ENCODE measurements around the gene SLC13A2.

Gene SLC13A2

DNA sequence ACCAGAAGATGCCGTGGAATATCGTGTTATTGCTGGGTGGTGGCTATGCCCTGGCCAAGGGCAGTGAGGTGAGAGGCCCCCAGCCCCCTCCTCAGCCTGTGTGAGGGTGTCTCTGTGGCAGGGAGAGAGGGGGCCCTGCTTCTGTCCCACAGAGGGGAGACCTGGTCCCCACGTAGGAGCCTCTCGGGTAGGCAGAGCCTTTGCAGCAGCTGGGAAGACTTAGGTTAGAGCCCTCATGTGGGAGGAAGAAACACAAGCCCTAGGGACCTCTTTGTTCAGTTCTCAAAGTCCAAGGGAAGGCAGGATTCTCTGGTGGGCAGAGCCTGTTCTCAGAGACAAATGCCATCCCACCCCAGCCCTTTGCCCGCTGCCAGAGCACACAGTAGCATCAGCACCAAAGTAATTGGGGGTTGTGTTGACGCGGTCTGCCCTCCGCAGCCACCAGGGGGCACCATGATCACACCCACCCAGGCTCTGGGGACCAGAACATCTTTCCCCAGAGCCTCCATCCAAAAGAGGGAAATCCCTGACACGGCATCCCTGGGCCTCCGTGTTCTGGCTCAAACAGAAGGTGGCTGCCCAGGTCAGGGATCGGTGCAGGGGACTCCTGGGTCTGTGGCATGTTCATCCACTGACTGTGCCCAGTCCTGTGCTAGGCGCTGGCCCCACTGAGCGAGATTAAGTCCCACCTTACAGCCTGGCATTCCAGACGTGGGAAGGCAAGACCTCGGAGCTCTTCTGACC, 21.2 kb downstream of the SLC13A2 start:
- DNase-seq (ENCODE audit: low spot score) = peak; percentile 93

DNA sequence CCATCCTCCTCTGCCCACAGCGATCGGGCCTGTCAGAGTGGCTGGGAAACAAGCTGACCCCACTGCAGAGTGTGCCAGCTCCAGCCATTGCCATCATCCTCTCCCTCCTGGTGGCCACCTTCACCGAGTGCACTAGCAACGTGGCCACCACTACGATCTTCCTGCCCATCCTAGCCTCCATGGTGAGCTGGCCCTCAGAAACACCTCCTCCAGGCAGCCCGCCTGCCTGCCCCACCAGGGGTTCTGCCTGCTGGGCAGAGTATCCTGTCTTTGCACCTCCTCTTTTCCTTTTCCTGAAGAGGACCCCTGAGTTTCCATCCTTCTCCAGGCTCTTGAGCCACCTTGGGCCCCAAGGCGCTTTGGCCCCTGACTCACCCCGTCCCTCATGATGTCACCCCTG, 22.2 kb downstream of the SLC13A2 start:
- DNase-seq (ENCODE audit: low spot score) = no peak

DNA sequence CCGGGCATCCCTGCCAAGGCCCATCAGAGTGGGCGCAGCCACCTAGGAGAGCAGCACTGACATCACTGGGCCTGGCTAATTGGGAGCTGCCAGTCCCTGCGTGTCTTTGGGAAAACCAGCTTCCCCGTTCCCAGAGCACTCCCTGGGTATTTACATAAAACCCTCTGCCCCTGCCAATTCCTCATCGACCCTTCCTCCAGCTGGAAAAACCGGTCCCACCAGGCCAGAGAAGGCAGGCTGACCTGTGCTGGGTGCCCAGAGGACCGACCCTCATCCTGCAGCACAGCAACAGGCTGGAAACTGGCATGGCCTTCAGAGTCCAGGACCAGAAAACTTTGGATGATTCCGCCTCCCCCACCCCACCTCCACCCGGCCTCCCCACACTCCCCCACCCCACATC, 24.5 kb downstream of the SLC13A2 start:
- DNase-seq (ENCODE audit: low spot score) = no peak

DNA sequence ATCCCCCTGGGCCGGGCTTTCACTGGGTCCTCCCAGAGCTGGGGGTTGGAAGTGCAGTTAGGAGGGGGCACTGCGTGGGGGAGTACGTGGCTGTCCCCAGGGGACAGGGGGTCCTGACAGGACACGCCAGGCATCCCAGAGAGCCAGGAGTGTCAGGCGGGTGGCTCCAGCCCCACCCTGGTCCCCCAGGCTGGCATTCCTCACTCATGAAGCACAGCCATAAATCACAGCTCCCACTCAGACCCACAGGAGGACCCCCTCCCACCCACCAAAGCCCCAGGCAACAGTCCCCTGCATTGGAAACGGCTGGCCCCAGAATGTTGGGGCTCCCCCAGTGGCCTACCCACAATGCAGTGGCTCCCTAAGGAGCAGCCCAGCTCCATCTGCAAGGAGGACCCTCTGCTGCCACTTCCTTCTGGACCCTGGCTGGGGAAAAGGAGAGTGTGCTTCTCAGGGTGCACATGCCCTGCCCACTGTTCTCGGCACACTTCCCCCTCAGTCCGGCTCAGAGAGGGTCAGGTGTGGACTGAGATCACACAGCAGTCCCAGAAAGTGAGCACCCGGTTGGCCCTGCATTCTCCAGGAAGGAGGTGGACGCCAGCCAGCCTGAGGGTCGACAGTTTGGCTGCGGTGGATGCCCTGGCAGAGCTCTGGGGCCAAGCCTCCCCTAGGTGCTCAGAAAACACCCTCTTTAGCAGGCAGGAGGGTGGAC, 25.4 kb downstream of the SLC13A2 start:
- no peak for DNase-seq (ENCODE audit: low spot score)

DNA sequence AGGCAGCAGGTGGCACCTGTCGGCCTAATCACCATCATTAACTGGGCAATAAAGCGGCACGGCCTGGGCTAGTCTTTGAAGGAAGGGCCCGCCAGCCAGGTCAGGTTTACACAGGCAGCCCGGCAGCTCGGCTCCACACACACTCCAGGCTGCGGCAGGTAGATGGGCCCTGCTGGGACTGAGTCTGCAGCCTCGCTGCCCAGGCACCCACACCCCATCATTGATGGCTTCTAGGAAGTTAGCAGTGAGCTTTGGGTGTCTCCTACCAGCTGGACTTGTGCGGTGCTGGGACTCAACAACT, 25.9 kb downstream of the SLC13A2 start:
- DNase-seq (ENCODE audit: low spot score) = no peak

DNA sequence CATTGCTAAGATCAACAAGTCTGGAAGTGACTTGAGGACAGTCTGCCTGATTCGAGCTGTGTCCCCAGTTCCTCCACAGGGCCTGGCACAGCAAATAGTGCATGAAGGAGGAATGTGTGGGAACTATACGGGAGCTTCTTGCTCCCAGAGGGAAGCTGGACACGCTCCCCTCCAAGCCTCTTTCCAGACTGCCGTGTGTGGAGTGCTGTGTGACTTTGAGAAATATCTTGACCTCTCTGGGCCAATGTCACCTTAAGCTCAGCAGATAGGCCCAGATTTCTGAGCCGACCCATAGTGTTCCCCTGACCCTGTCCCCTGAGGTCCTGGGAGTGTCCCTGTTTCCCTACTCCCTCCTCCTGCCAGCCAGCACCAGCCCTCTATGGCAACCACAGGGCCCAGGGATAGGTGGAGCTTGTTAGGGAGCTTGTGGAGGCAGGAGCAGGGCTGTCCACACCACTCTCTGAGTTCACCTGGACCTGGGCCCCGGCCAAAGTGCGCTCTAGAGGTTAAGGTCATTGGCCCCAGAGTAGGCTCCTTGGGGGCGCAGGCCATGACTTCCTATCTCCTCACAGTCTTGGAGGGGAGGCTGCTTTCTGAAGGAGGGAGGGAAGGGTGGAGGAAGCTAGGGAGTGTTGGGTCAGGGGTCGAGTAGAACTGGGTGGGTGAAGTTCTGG, 26.4 kb downstream of the SLC13A2 start:
- no peak for DNase-seq (ENCODE audit: low spot score)

DNA sequence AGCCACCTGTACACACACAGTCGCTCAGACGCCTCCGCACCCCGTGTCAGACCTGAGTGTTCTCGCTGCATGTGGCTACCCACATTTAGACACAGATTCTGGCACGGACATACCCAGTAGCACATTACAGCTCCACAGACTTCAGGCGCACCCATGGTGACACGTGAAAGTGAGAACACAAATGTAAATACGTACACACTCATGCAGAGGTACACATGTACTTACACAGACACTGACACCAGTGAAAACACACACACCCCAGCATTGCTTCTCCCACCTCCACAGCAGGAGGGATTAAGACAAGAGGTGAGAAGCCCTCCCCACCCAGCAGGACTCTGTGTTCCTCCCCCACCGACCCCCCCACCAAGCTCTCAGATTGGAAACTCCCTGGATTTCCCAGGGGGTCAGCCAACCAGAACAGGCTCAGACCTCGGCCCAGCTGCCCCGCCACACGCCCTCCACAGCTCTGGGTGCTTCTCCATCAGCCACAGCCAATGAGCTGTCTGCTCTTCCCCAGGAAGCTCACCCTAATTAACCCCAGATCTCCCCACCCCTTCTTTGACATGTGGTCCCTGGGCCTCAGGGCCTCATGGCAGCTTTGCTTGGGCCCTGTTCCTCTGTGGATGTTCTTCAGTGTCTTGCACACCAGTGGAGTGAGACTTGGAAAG, 27.4 kb downstream of the SLC13A2 start:
- DNase-seq (ENCODE audit: low spot score) = no peak

DNA sequence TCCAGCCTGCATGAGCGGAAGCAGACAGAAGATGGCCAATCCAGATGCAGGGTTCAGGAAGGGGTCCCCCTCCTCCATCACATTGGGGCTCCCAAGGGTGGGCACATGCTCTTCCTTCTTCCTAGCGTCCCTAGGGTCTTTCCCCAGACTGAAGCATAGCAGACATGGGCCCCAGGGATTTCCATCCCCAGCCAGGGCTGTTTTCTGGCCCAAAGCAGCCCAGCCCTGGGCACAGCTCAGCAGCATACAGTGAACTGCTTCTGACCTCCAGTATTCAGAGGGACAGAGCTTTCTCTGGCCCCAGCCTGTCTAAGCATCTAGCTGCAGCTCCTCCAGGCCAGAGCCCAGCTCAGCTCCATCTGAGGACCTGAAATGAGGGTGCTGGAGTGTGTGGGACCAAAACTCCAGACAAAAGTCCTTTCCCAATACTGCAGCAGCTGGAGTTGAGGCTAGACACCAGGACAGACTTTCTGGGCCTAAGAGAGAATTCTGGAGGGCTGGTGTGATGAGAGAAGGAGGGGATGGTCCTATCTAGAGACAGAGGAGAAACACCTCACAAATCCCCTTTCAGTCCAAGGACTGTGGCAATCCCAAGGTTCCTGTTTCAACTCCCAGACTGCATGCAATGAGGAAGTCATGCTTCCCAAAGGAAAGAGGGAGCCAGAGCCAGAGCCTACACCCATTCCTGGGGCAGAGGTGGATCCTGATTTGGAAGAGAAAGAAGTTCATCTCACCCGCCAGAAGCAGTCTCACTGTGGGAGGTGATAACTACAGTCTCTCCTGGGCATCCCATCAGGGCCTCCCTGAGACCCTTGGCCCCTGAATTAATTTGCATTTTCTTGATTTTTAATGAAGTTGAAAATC, 28.2 kb downstream of the SLC13A2 start:
- DNase-seq (ENCODE audit: low spot score) = no peak

DNA sequence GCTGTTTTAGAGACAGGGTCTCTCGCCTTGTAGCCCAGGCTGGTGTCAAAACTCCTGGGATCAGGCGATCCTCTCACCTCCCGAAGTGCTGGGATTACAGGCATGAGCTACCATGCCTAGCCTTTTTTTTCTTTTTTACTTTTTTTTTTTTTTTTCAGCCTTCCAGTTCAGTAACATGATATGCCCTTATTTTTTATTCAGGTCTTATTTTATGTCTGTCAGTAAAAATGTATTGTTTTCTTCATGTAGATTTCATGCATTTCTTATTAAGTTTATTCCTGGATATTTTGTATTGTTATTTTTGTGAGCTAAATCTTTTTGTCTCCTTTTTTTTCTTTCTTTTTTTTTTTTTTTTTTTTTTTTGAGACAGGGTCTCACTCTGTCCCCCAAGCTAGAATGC, 30.0 kb downstream of the SLC13A2 start:
- DNase-seq (ENCODE audit: low spot score) = no peak

DNA sequence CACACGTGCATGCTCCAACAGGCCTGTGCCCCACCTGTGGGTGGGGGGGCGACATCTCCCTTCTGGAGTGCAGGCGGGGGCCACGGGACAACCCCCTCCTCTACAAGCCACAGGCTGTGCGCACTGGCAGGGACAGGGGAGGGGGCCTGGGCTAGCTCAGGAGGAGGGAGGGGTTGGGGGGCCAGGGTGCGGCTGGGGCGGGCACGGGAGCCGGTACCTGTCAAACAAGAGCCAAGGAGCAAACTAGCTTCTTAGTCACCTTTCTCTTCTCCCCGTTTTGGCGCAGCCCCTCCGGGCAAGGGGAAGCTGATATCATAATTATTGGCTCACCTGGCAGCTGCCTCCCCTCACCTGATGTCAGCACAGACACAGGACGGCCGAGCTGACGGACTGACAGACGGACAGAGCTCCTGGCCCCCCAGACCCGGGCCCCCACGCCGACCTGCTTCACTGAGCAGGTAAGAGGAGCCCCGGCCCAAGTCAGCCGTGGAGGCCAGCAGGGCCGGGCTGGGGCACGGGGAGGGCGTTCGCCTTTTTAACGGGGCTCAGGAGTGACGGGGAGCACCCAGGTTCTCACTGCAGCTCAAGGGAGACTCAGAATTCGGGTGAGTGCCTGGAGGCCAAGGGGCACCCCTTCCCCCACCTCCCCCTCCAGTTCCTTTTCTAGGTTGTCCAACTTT, 32.7 kb downstream of the SLC13A2 start, which contains the start of gene FOXN1:
TSS of gene FOXN1 (plus strand) at position 363 of the 680 bp plus-strand sequence. CDS start 17,622 bp downstream, outside the sequence.
- no peak for DNase-seq (ENCODE audit: low spot score)

DNA sequence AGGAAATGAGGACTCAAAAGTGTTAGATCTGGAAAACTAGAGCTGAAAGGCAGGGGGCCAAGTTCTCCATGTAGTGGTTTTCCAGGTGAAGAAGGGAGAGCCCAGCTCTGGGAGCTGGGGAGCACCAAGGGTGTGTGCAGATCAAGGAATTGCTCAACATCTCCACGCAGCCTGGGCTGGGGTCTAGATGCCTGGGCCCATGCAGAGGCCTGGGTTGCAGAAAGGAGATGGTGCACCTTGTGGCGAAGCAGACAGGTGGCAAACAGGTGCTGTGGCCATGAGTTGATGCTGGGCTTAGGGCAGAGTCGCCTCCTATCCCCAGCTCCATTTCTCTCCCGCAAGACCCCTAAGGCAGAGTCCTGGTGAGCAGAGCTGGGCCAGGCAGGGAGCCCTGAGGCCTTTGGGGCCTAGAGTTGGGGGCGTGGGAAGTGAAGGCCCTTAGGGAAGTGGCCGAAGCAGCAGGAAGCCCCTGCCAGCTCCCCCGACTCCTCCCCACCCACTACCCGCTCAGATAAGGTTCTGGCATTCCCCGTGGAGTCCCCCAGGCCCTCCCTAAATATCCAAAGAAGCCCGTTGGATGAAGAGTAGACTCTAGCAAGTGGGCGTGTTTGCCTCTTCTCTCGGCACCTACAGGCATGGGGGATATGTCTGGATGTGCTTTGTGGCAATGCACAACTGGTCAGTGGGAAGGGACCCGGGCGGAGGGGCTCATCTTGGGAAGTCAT, 33.5 kb downstream of the SLC13A2 start:
- DNase-seq (ENCODE audit: low spot score) = no peak

DNA sequence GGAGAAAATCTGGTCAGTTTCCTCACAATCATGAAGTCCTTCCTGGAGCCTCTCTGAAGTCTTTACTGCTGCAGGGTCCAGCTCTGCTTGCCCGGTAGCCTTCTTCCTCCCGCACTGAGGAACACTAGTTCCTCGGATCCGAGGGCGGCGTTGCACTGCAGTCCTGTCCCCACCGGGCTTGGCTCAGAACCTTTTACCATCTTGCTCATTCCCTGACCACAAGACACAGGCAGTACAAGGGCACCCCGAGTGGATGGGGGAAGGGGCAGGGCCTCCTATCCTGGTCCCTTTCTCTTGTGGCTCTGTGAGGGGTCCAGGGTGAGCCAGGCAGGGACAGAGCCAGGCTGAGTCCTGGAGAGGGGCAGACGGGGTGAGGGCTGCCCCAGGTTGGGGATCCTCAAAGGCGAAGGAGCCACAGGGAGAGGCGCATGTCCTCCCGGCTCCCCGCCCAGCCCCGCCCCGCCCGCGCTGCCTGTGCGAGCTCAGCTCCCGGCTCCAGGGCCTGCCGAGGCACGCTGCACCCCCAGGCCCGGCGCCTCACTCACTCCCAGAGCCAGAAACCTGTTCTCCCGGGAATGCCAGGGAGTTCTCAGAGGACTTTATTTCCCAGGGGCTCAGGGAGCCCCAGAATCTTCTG, 34.2 kb downstream of the SLC13A2 start:
- no peak for DNase-seq (ENCODE audit: low spot score)

DNA sequence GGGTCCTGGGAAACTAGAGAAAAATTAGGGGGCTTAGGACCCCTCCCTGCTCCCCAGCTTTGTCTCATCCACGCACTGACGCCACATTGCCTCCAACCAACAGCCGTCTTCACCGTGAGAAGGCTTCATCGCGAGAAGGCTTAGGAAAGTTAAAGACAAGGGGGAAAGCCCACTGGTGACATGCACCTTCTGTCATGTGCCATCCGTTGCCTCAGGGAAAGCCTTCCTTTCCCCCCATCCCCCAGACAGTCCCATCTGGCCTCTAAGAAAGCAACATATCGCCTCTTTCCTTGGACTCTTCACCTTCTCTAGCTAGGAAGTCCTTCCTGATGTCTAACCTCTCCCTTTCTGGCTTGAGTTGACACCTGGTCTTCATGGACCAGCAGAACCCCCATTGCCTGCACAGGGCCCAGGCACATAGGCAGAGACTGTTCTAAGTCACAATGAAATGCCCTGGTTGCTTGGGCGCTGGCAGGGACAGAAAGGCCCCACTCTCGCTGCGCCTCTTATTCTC, 34.8 kb downstream of the SLC13A2 start:
- DNase-seq (ENCODE audit: low spot score) = no peak

DNA sequence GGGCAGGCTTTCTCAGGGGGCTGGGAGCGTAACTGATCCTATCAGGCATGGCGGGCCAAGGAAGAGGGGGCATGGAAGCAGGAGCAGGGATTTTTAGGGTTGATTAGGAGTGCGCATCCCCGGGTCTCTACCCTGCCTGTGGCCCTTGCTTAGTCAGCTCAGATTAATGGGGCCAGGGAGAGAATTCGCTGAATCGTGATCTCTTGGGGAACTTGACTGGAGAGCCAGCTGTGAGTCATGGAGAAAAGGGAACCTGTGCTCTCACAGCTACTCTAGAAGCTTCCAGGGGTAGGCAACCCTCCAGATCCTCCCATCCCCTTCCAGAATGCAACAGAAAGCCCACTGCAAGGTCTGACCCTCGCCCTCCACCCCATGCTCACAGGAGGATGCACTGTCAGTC, 36.3 kb downstream of the SLC13A2 start:
- DNase-seq (ENCODE audit: low spot score) = no peak

DNA sequence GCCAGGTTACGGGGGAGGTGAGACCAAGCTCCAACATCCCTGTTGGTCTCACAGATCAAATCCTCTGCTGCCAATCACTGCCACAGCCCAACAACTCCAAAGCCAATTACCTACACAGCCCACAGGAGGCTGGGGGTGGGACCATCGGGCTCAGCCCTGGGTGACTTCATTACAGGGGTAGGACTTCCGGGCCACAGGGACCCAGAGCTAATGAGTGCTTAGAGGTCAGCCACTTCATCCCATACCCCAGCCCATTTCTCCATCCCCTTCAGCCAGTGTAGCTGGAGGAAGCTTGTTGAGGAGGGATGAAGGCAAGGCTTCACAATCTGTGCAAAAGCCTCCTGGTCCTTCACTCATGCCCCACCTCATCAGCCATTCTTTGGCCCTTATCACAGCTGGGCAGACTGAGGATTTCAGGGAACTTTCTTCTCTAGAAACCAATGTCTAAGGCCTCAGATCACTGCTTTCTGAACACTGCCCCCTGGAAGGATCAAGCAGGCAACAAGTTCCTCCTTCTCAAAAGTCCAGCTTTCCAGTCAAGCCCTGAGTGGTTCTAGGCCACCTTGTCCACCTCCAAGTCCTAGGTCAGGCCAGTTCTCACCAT, 38.5 kb downstream of the SLC13A2 start:
- no peak for DNase-seq (ENCODE audit: low spot score)

DNA sequence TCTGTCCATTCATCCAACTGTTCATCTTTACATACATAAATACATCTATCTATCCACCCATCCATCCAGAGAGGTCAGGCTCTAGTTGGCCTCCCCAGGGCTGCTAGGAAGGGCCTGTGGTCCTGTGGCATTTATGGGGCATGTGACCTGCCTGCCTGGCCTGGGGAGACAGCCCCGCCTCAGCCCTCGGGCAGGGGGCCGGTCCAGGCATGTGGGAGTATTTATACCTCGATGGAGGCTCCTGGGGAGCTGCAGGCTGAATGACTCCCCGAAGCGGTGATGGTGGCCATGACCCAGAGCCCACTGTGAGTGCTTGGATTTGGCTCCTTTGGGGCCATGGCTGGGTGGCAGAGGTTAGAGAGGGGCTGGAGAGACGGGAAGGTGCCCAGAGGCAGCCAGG, 40.0 kb downstream of the SLC13A2 start:
- no peak for DNase-seq (ENCODE audit: low spot score)

DNA sequence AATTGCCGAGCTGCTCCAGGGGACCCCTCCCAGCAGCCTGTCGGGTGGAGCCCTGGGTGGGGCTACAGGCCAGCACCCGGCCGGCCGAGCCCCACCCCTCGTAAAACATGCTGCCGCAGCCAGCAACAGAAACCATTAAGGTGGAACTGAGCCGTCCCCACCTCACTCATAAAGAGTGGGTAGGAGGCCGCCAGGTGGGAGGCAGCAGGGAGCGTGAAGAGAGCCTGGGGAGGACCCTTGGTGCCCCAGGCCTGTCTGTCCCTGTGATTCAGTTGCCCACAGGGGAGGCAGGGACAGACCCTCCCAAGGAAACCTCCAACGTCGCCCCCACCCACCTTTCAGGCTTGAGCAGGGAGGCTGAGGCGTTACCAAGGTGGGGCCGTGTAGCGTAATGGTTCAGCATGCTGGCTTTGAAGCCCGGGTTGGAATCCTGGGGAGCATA, 41.1 kb downstream of the SLC13A2 start:
- no peak for DNase-seq (ENCODE audit: low spot score)

DNA sequence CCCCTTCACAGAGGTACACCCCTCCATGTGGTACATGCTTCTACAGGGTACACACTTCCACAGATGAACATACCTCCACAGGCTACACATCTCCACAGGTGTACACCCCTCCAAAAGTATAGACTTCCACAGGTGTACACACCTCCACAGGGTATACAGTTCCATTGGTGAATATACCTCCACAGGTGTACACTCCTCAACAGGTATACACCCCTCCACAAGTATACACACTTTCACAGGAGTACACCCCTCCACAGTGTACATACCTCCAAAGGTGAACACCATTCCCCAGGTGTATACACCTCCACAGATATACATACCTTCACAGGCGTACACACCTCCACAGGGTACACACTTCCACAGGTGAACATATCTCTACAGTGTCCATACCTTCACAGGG, 42.1 kb downstream of the SLC13A2 start:
- no peak for DNase-seq (ENCODE audit: low spot score)

DNA sequence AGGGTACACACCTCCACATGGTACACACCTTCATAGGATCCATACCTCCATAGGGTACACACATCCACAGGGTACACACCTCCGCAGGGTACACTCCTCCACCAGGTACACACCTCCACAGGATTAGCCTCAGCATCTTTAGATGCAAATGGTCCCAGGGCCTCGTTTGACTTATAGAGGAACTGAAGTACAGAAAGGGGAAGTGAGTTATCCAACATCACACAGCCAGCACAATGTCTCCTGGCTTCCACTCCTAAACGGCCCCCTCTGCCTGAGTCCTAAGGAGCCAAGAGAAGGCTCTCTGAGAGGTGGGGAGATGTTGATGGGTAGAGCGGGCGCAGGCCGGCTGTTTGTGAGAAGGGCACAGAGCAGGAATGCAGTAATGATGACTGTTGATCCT, 44.7 kb downstream of the SLC13A2 start:
- DNase-seq (ENCODE audit: low spot score) = no peak
